ENCODE results near the gene TXNRD1. TPM values are rescaled to one million over a fixed set of nuclear protein-coding genes. Genes with fewer than 3 reads are reported as not detected.

TXNRD1 gene
- total and polyA plus RNA-seq, 4 donors, result 23.6 to 70.8 (median 55.7) TPM

DNA sequence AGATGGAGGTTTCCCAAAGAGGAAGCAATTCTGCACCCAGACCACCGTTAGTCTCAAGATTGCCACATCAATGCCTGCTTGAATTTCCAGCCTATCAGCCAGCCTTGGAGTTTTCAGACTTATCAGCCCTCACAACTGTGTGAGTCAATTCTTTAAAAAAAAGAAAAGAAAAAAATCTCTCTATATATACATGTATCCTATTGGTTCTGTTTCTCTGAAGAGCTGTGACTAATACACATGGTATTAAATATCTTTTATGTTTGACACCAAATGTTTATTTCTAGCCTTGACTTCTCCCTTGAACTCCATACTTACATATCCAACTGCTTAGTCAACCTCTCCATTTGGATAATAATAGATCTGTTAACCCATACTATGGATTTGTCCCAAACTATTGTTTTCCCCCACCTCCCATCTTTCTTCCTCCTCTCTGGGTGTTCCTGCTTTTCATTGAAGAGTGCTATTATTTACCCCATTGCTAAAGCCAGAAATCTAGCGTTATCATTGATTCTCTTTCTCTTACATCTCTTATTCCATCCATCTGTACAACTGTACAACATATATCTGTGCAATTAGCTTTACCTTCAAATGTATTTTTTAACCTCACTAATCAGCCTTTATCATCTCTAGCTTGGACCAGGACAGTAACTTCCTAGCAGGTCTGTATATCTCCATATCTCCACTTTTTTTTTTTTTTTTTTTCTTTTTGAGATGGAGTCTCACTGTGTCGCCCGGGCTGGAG is 65.3 kb downstream of the TXNRD1 start:
- H3K9ac ChIP-seq (ENCODE audit: low read depth in 1 of 2, low read length in 2 of 2), result no peak overlapping the region
- no peak overlapping the region for H3K4me3 ChIP-seq (ENCODE audit: low read depth in 1 of 3, low read length in 3 of 3)
- no peak overlapping the region for H3K27ac ChIP-seq (ENCODE audit: low read depth in 1 of 2, low read length in 2 of 2)
- H3K9me3 ChIP-seq (ENCODE audit: control insufficient read depth in 4 of 4, low read length in 3 of 4), result no peaks in the 10 kb centered on the region
- TF ChIP-seq RAD21 (IDR thresholded peaks at IDR 0.05), result no peak
- TF ChIP-seq EGR1 (IDR thresholded peaks at IDR 0.05; ENCODE audit: low read depth in 2 of 2), result no peak
- TF ChIP-seq, protein P1, sequence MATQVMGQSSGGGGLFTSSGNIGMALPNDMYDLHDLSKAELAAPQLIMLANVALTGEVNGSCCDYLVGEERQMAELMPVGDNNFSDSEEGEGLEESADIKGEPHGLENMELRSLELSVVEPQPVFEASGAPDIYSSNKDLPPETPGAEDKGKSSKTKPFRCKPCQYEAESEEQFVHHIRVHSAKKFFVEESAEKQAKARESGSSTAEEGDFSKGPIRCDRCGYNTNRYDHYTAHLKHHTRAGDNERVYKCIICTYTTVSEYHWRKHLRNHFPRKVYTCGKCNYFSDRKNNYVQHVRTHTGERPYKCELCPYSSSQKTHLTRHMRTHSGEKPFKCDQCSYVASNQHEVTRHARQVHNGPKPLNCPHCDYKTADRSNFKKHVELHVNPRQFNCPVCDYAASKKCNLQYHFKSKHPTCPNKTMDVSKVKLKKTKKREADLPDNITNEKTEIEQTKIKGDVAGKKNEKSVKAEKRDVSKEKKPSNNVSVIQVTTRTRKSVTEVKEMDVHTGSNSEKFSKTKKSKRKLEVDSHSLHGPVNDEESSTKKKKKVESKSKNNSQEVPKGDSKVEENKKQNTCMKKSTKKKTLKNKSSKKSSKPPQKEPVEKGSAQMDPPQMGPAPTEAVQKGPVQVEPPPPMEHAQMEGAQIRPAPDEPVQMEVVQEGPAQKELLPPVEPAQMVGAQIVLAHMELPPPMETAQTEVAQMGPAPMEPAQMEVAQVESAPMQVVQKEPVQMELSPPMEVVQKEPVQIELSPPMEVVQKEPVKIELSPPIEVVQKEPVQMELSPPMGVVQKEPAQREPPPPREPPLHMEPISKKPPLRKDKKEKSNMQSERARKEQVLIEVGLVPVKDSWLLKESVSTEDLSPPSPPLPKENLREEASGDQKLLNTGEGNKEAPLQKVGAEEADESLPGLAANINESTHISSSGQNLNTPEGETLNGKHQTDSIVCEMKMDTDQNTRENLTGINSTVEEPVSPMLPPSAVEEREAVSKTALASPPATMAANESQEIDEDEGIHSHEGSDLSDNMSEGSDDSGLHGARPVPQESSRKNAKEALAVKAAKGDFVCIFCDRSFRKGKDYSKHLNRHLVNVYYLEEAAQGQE (IDR thresholded peaks at IDR 0.05), result no peak
- TF ChIP-seq, protein P2, sequence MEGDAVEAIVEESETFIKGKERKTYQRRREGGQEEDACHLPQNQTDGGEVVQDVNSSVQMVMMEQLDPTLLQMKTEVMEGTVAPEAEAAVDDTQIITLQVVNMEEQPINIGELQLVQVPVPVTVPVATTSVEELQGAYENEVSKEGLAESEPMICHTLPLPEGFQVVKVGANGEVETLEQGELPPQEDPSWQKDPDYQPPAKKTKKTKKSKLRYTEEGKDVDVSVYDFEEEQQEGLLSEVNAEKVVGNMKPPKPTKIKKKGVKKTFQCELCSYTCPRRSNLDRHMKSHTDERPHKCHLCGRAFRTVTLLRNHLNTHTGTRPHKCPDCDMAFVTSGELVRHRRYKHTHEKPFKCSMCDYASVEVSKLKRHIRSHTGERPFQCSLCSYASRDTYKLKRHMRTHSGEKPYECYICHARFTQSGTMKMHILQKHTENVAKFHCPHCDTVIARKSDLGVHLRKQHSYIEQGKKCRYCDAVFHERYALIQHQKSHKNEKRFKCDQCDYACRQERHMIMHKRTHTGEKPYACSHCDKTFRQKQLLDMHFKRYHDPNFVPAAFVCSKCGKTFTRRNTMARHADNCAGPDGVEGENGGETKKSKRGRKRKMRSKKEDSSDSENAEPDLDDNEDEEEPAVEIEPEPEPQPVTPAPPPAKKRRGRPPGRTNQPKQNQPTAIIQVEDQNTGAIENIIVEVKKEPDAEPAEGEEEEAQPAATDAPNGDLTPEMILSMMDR (IDR thresholded peaks at IDR 0.05; ENCODE audit: low read depth, low read length, missing input control), result no peak
- no peak for TF ChIP-seq NR2F2 (IDR thresholded peaks at IDR 0.05)
- TF ChIP-seq FOXA2 (IDR thresholded peaks at IDR 0.05), result no peak
- TF ChIP-seq YY1 (IDR thresholded peaks at IDR 0.05), result no peak
- no peak for TF ChIP-seq TAF1 (conservative IDR thresholded peaks at IDR 0.05)
- TF ChIP-seq, protein P3, sequence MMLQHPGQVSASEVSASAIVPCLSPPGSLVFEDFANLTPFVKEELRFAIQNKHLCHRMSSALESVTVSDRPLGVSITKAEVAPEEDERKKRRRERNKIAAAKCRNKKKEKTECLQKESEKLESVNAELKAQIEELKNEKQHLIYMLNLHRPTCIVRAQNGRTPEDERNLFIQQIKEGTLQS (IDR thresholded peaks at IDR 0.05), result no peak
- TF ChIP-seq, protein P4, sequence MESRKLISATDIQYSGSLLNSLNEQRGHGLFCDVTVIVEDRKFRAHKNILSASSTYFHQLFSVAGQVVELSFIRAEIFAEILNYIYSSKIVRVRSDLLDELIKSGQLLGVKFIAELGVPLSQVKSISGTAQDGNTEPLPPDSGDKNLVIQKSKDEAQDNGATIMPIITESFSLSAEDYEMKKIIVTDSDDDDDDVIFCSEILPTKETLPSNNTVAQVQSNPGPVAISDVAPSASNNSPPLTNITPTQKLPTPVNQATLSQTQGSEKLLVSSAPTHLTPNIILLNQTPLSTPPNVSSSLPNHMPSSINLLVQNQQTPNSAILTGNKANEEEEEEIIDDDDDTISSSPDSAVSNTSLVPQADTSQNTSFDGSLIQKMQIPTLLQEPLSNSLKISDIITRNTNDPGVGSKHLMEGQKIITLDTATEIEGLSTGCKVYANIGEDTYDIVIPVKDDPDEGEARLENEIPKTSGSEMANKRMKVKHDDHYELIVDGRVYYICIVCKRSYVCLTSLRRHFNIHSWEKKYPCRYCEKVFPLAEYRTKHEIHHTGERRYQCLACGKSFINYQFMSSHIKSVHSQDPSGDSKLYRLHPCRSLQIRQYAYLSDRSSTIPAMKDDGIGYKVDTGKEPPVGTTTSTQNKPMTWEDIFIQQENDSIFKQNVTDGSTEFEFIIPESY (IDR thresholded peaks at IDR 0.05), result no peak
- TF ChIP-seq SP1 (IDR thresholded peaks at IDR 0.05), result no peak
- TF ChIP-seq JUND (IDR thresholded peaks at IDR 0.05), result no peak
- no peak for TF ChIP-seq HNF4G (IDR thresholded peaks at IDR 0.05)
- H3K27me3 ChIP-seq (ENCODE audit: control insufficient read depth in 4 of 4, insufficient read depth in 4 of 4, low read length in 3 of 4), result no peaks in the 10 kb centered on the region
- DNase-seq (ENCODE audit: low spot score), result no peak
- WGBS, result 85% methylated on average over 4 of the region's 4 CpGs
- no peaks in the 10 kb centered on the region for H3K36me3 ChIP-seq (ENCODE audit: control insufficient read depth in 4 of 4, insufficient read depth in 3 of 4, low read depth in 1 of 4, low read length in 3 of 4)
- no peaks in the 10 kb centered on the region for H3K4me1 ChIP-seq (ENCODE audit: control insufficient read depth in 4 of 4, insufficient read depth in 4 of 4, low read length in 3 of 4)

DNA sequence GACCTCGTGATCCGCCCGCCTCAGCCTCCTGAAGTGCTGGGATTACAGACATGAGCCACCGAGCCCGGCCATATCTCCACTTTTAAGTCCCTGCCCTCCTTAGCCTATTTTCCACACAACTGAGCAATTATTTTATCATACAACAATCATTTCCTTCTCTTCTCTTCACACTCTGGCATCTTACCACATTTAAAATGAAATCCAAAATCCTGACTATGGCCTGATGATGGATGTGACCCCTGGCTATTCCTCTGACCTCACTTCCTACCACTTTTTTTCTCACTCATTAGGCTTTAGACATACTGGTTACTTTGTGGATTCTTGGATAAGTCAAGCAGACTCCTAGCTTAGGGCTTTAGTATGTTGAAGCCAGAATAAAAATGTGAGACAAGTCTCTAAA is 66.1 kb downstream of the TXNRD1 start:
- no peaks in the 10 kb centered on the region for H3K9me3 ChIP-seq (ENCODE audit: control insufficient read depth in 4 of 4, low read length in 3 of 4)
- H3K36me3 ChIP-seq (ENCODE audit: control insufficient read depth in 4 of 4, insufficient read depth in 3 of 4, low read depth in 1 of 4, low read length in 3 of 4), result no peaks in the 10 kb centered on the region
- no peak overlapping the region for H3K9ac ChIP-seq (ENCODE audit: low read depth in 1 of 2, low read length in 2 of 2)
- no peaks in the 10 kb centered on the region for H3K27me3 ChIP-seq (ENCODE audit: control insufficient read depth in 4 of 4, insufficient read depth in 4 of 4, low read length in 3 of 4)
- peaks cover 0 to 7% (median 6%) of the 10 kb centered on the region in 4 donors for H3K4me1 ChIP-seq (ENCODE audit: control insufficient read depth in 4 of 4, insufficient read depth in 4 of 4, low read length in 3 of 4)
- DNase-seq (ENCODE audit: low spot score), result no peak
- H3K27ac ChIP-seq (ENCODE audit: low read depth in 1 of 2, low read length in 2 of 2), result no peak overlapping the region
- 96% methylated on average over 5 of the region's 5 CpGs for WGBS
- no peak overlapping the region for H3K4me3 ChIP-seq (ENCODE audit: low read depth in 1 of 3, low read length in 3 of 3)
- TF ChIP-seq SP1 (IDR thresholded peaks at IDR 0.05), result no peak
- TF ChIP-seq YY1 (IDR thresholded peaks at IDR 0.05), result no peak
- TF ChIP-seq FOXA1 (IDR thresholded peaks at IDR 0.05), result no peak
- TF ChIP-seq, protein P1 (IDR thresholded peaks at IDR 0.05), result no peak
- TF ChIP-seq HNF4A (conservative IDR thresholded peaks at IDR 0.05), result no peak
- no peak for TF ChIP-seq NR2F2 (IDR thresholded peaks at IDR 0.05)
- no peak for TF ChIP-seq FOXA2 (IDR thresholded peaks at IDR 0.05)
- TF ChIP-seq, protein P4 (IDR thresholded peaks at IDR 0.05), result no peak
- TF ChIP-seq RXRA (IDR thresholded peaks at IDR 0.05), result no peak
- no peak for TF ChIP-seq TAF1 (conservative IDR thresholded peaks at IDR 0.05)
- no peak for TF ChIP-seq RAD21 (IDR thresholded peaks at IDR 0.05)
